HEK293 (cell line): Measurements from ENCODE around the gene PDRG1.

Experiments used
- CTCF ChIP-seq: fragments of 450-650 bp; formaldehyde crosslinking; IDR thresholded peaks from 2 replicates; pipeline ENCODE4 v1.5.1; 2016; ENCODE audit warnings: missing biosample characterization, missing genetic modification characterization
- KLF10 ChIP-seq: fragments of 450-650 bp; IDR thresholded peaks from 2 replicates; pipeline ENCODE4 v1.5.1; 2018; ENCODE audit warnings: missing biosample characterization, mild to moderate bottlenecking, missing genetic modification characterization
- PATZ1 ChIP-seq: fragments of 450-650 bp; formaldehyde crosslinking; IDR thresholded peaks from 2 replicates; pipeline ENCODE4 v1.5.1; 2016; ENCODE audit warnings: missing biosample characterization, missing genetic modification characterization
- SP2 ChIP-seq: fragments of 450-650 bp; formaldehyde crosslinking; IDR thresholded peaks from 2 replicates; pipeline ENCODE4 v1.5.1; 2016; ENCODE audit warnings: missing biosample characterization, missing genetic modification characterization
- TRIM28 ChIP-seq: IDR thresholded peaks from 2 replicates; pipeline ENCODE4 v1.6.1; 2011; ENCODE audit warnings: low read length, control low read depth, borderline replicate concordance
- ZFHX2 ChIP-seq: fragments of 450-650 bp; formaldehyde crosslinking; conservative IDR thresholded peaks from 2 replicates; pipeline ENCODE4 v1.5.1; 2016; ENCODE audit warnings: missing biosample characterization, missing genetic modification characterization
- ZFP37 ChIP-seq: fragments of 450-650 bp; formaldehyde crosslinking; IDR thresholded peaks from 2 replicates; pipeline ENCODE4 v1.5.1; 2016; ENCODE audit warnings: missing biosample characterization, missing genetic modification characterization
- ZNF121 ChIP-seq: fragments of 450-650 bp; formaldehyde crosslinking; IDR thresholded peaks from 2 replicates; pipeline ENCODE4 v1.5.1; 2016; ENCODE audit warnings: missing biosample characterization, missing genetic modification characterization
- ZNF335 ChIP-seq: fragments of 450-650 bp; formaldehyde crosslinking; conservative IDR thresholded peaks from 2 replicates; pipeline ENCODE4 v1.5.1; 2016; ENCODE audit warnings: missing biosample characterization, missing genetic modification characterization
- ZNF416 ChIP-seq: fragments of 450-650 bp; formaldehyde crosslinking; IDR thresholded peaks from 2 replicates; pipeline ENCODE4 v1.5.1; 2016; ENCODE audit warnings: missing biosample characterization, missing genetic modification characterization
- ZNF837 ChIP-seq: fragments of 450-650 bp; formaldehyde crosslinking; IDR thresholded peaks from 2 replicates; pipeline ENCODE4 v1.5.1; 2016; ENCODE audit warnings: missing biosample characterization, missing genetic modification characterization

- TF ChIP-seq ZNF121 (tag by site-specific recombination), result no peak
- no peak for TF ChIP-seq TRIM28
- no peak for TF ChIP-seq CTCF (tag by site-specific recombination)
- TF ChIP-seq ZNF837 (tag by site-specific recombination), result no peak
- TF ChIP-seq ZFP37 (tag by site-specific recombination), result no peak
- no peak for TF ChIP-seq PATZ1 (tag by site-specific recombination)
- TF ChIP-seq SP2 (tag by site-specific recombination), result no peak
- TF ChIP-seq ZNF335 (tag by site-specific recombination), result no peak
- TF ChIP-seq ZNF416 (tag by site-specific recombination), result no peak
- TF ChIP-seq KLF10 (tag by site-specific recombination), result no peak
- no peak for TF ChIP-seq ZFHX2 (tag by site-specific recombination)
These were observed 29.9 kb upstream of the PDRG1 start for GRCh38 chr20:31981784-31982183.
